Loucy (cell line): ENCODE measurements around the gene CEP126.

ENCODE experiments used
- H2AFZ ChIP-seq: fragments of 200-600 bp; sonication (generic); 2 replicates; pipeline ENCODE4 v1.6.0; 2016; ENCODE audit warnings: antibody characterized with exemption, mild to moderate bottlenecking, low read length, moderate library complexity
- H3F3A ChIP-seq: fragments of 200-600 bp; 2 replicates; pipeline ENCODE4 v1.6.0; 2016; ENCODE audit warnings: antibody characterized with exemption, low read depth, mild to moderate bottlenecking
- H3K27me3 ChIP-seq: fragments of 200-600 bp; sonication (generic); 2 replicates; pipeline ENCODE4 v1.6.1; 2014; ENCODE audit warnings: low read length, mild to moderate bottlenecking; ENCODE audit not compliant: insufficient read depth, poor library complexity, severe bottlenecking
- H3K36me3 ChIP-seq: fragments of 200-600 bp; sonication (generic); 2 replicates; pipeline ENCODE4 v1.6.1; 2016; ENCODE audit warnings: low read length; ENCODE audit not compliant: insufficient read depth
- H3K4me1 ChIP-seq: fragments of 200-600 bp; sonication (generic); 2 replicates; pipeline ENCODE4 v1.5.1; 2014; ENCODE audit warnings: low read length, mild to moderate bottlenecking; ENCODE audit not compliant: insufficient read depth, poor library complexity, severe bottlenecking
- H3K4me2 ChIP-seq: fragments of 200-600 bp; sonication (generic); 2 replicates; pipeline ENCODE4 v1.6.0; 2014; ENCODE audit warnings: antibody characterized with exemption, low read length, low read depth, mild to moderate bottlenecking; ENCODE audit not compliant: poor library complexity, severe bottlenecking
- H3K4me3 ChIP-seq: fragments of 200-600 bp; sonication (generic); 2 replicates; pipeline ENCODE4 v1.5.1; 2014; ENCODE audit warnings: low read length, mild to moderate bottlenecking, mixed read lengths; ENCODE audit not compliant: poor library complexity, severe bottlenecking
- H3K79me2 ChIP-seq: fragments of 200-600 bp; sonication (generic); 2 replicates; pipeline ENCODE4 v1.6.1; 2014; ENCODE audit warnings: low read length; ENCODE audit not compliant: insufficient read depth
- H3K9ac ChIP-seq: fragments of 200-600 bp; sonication (generic); 2 replicates; pipeline ENCODE4 v1.6.0; 2014; ENCODE audit warnings: mild to moderate bottlenecking, low read depth, low read length, moderate library complexity; ENCODE audit not compliant: poor library complexity, severe bottlenecking
- H3K9me2 ChIP-seq: fragments of 200-600 bp; sonication (generic); replicated peaks from 2 replicates; pipeline ENCODE4 v1.6.1; 2016; ENCODE audit warnings: low read depth, low read length, mixed read lengths
- H3K9me3 ChIP-seq: fragments of 200-600 bp; sonication (generic); 2 replicates; pipeline ENCODE4 v1.6.1; 2014; ENCODE audit warnings: mild to moderate bottlenecking, antibody characterized with exemption, low read length, low read depth; ENCODE audit not compliant: insufficient read depth
- H4K20me1 ChIP-seq: fragments of 200-600 bp; sonication (generic); 2 replicates; pipeline ENCODE4 v1.6.0; 2014; ENCODE audit warnings: antibody characterized with exemption, low read length, mild to moderate bottlenecking; ENCODE audit not compliant: insufficient read depth, poor library complexity, severe bottlenecking
- CTCF ChIP-seq: fragments of 200-600 bp; sonication (generic); conservative IDR thresholded peaks from 2 replicates; pipeline ENCODE4 v1.5.1; 2014; ENCODE audit warnings: mild to moderate bottlenecking, antibody characterized with exemption, low read length
- EZH2phosphoT487 ChIP-seq: fragments of 200-600 bp; IDR thresholded peaks from 2 replicates; pipeline ENCODE4 v1.6.1; 2018; ENCODE audit warnings: antibody characterized with exemption, mild to moderate bottlenecking, moderate library complexity, borderline replicate concordance

The CEP126 gene

GRCh38 chr11:101929294-101929915 is 14.6 kb downstream of the CEP126 start:
- no peaks in the 10 kb centered on the region for H3K9me2 ChIP-seq
- no peak overlapping the region for H2AFZ ChIP-seq
- no peaks in the 10 kb centered on the region for H4K20me1 ChIP-seq
- no peaks in the 10 kb centered on the region for H3K9me3 ChIP-seq
- no peak overlapping the region for H3K4me2 ChIP-seq
- no peaks in the 10 kb centered on the region for H3K79me2 ChIP-seq
- H3K9ac ChIP-seq: no peak overlapping the region
- H3F3A ChIP-seq: no peaks in the 10 kb centered on the region
- no peaks in the 10 kb centered on the region for H3K4me1 ChIP-seq
- no peaks in the 10 kb centered on the region for H3K27me3 ChIP-seq
- no peaks in the 10 kb centered on the region for H3K36me3 ChIP-seq
- no peak for TF ChIP-seq EZH2phosphoT487
- TF ChIP-seq CTCF: no peak
- no peak overlapping the region for H3K4me3 ChIP-seq

DNA sequence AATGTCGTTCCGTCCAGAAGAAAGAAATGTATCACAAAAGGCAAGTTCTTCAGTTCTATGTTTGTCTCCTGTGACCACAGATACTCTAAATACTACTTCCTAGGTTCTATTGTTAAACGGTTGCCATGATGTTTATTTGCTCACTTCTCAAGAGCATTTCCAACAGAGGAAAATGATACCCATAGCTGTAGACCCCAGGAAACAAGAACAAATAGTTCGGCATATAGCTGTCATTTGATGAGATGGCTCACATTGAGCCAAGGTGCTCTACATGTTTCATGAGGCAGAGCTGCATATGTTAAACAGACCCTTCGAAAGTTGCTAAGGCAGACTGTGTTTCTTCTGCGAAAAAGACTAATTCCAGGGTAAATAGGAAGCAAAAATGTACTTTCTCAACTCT is 16.9 kb downstream of the CEP126 start:
- no peaks in the 10 kb centered on the region for H3K9me2 ChIP-seq
- no peak overlapping the region for H2AFZ ChIP-seq
- no peaks in the 10 kb centered on the region for H3K36me3 ChIP-seq
- no peak overlapping the region for H3K9ac ChIP-seq
- no peaks in the 10 kb centered on the region for H3K9me3 ChIP-seq
- no peaks in the 10 kb centered on the region for H3F3A ChIP-seq
- no peak for TF ChIP-seq CTCF
- TF ChIP-seq EZH2phosphoT487: no peak
- H3K4me3 ChIP-seq: no peak overlapping the region
- H3K79me2 ChIP-seq: no peaks in the 10 kb centered on the region
- no peaks in the 10 kb centered on the region for H3K4me1 ChIP-seq
- H3K27me3 ChIP-seq: no peaks in the 10 kb centered on the region
- no peaks in the 10 kb centered on the region for H4K20me1 ChIP-seq
- no peak overlapping the region for H3K4me2 ChIP-seq

DNA sequence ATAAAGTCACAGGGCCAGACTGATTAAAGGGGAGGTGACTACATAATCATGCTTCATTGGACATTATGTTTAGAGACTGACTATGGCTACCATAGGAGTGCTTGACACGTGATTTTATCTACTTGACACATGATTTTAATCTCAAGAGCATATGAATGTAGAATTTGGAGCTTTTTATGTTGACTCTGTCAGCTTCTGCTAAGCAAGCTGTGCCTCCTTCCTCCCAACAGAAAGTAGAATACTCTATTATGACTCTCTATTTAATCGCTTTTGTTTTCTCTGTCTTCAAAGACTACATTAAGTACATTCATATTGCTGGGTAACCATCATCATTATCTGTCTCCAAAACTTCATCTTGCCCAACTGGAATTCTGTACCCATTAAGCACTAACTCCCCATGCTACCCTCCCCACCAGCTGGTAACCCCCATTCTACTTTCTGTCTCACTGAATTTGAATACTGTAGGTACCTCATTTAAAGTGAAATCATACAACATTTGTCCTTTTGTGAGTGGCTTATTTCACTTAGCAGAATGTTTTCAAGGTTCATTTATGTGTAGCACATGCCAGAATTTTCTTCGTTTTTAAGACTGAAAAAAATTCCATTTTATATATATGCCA is 26.2 kb downstream of the CEP126 start:
- H3K9me3 ChIP-seq: no peaks in the 10 kb centered on the region
- H3K27me3 ChIP-seq: no peaks in the 10 kb centered on the region
- no peak overlapping the region for H3K9ac ChIP-seq
- no peaks in the 10 kb centered on the region for H3K9me2 ChIP-seq
- no peaks in the 10 kb centered on the region for H3K36me3 ChIP-seq
- TF ChIP-seq CTCF: no peak
- no peak overlapping the region for H2AFZ ChIP-seq
- H4K20me1 ChIP-seq: no peaks in the 10 kb centered on the region
- H3K4me3 ChIP-seq: no peak overlapping the region
- H3K79me2 ChIP-seq: no peaks in the 10 kb centered on the region
- H3K4me2 ChIP-seq: no peak overlapping the region
- H3K4me1 ChIP-seq: no peaks in the 10 kb centered on the region
- H3F3A ChIP-seq: no peaks in the 10 kb centered on the region
